DOHH2 (cell line): ENCODE data around the gene SYNE1.

ENCODE experiments used
- EZH2phosphoT487 ChIP-seq: fragments of 200-600 bp; sonication (generic); IDR thresholded peaks from 2 replicates; pipeline ENCODE4 v1.6.1; 2017; ENCODE audit warnings: borderline replicate concordance, mild to moderate bottlenecking, antibody characterized with exemption, low read length, moderate library complexity, mixed read lengths
- TF ChIP-seq, protein P1 (sequence below): fragments of 200-600 bp; sonication (generic); IDR thresholded peaks from one replicate; pipeline ENCODE4 v1.5.1; 2014; ENCODE audit warnings: antibody characterized with exemption, mild to moderate bottlenecking, low read depth, low read length; ENCODE audit not compliant: poor library complexity, severe bottlenecking

DNA sequence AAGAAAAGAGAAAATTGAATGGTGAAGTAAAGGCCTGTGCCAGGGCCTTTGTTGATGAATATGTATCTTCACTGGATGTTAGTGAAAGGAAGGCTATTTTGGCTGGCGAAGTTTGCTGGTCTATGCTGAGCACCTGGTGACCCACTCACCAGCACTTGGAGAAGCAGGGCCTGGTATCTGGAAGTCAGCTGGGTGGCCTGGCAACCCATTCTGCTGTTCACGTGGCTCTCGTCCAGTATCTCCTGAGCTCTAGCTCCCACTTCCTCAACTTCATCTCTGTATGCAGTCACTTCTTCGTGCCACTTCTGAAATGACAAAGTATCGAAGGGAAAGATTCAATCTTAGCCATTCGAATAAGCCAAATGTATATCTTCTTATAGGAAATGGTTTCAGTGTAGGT is 283.7 kb downstream of the SYNE1 start:
- TF ChIP-seq, protein P1, sequence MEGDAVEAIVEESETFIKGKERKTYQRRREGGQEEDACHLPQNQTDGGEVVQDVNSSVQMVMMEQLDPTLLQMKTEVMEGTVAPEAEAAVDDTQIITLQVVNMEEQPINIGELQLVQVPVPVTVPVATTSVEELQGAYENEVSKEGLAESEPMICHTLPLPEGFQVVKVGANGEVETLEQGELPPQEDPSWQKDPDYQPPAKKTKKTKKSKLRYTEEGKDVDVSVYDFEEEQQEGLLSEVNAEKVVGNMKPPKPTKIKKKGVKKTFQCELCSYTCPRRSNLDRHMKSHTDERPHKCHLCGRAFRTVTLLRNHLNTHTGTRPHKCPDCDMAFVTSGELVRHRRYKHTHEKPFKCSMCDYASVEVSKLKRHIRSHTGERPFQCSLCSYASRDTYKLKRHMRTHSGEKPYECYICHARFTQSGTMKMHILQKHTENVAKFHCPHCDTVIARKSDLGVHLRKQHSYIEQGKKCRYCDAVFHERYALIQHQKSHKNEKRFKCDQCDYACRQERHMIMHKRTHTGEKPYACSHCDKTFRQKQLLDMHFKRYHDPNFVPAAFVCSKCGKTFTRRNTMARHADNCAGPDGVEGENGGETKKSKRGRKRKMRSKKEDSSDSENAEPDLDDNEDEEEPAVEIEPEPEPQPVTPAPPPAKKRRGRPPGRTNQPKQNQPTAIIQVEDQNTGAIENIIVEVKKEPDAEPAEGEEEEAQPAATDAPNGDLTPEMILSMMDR = no peak
- no peak for TF ChIP-seq EZH2phosphoT487
